MCF 10A (cell line): ENCODE measurements around the gene FRS3. TPM values are rescaled to one million over a fixed set of nuclear protein-coding genes. Genes with fewer than 3 reads are reported as not detected.
A peak's percentile ranks its signal among the peaks of the same experiment; 100 is the strongest.

ENCODE experiments used
- BruUV-seq: library from RNA; stranded (reverse); fragments of 400-500 nt; replicated peaks from 2 replicates; lab custom pipeline; 2021; lab: Mats Ljungman, UMichigan
- CTCF ChIA-PET: fragments of 300-600 bp; sonication (Branson Sonifier 250); formaldehyde crosslinking; extraction: SDS; loops from one replicate; lab custom pipeline; 2021; ENCODE audit warnings: antibody characterized with exemption, inconsistent platforms; lab: Yijun Ruan, JAX
- POLR2A ChIA-PET: fragments of 300-600, 350-650 bp; sonication (Branson Sonifier 250); formaldehyde crosslinking; extraction: SDS; loops from one replicate; lab custom pipeline; 2020; ENCODE audit warnings: antibody characterized with exemption, inconsistent platforms; lab: Yijun Ruan, JAX
- DNase-seq: peaks from one replicate; pipeline ENCODE4 v3.0.0-alpha.2; 2018; ENCODE audit not compliant: unreplicated experiment
- H3K27ac Mint-ChIP-seq: one replicate; pipeline ENCODE4 v1.8.0; 2022; ENCODE audit warnings: mild to moderate bottlenecking, low read depth, mixed read lengths; ENCODE audit not compliant: unreplicated experiment
- H3K27me3 Mint-ChIP-seq: one replicate; pipeline ENCODE4 v1.8.0; 2022; ENCODE audit warnings: mixed read lengths; ENCODE audit not compliant: insufficient read depth, unreplicated experiment
- H3K36me3 Mint-ChIP-seq: one replicate; pipeline ENCODE4 v1.8.0; 2022; ENCODE audit warnings: mild to moderate bottlenecking, moderate library complexity, mixed read lengths; ENCODE audit not compliant: insufficient read depth, unreplicated experiment
- H3K4me1 Mint-ChIP-seq: one replicate; pipeline ENCODE4 v1.8.0; 2022; ENCODE audit warnings: mixed read lengths; ENCODE audit not compliant: insufficient read depth, unreplicated experiment
- H3K4me3 Mint-ChIP-seq: one replicate; pipeline ENCODE4 v1.8.0; 2022; ENCODE audit warnings: mild to moderate bottlenecking, moderate library complexity, mixed read lengths; ENCODE audit not compliant: unreplicated experiment
- H3K9me3 Mint-ChIP-seq: one replicate; pipeline ENCODE4 v1.8.0; 2022; ENCODE audit warnings: mixed read lengths; ENCODE audit not compliant: unreplicated experiment
- intact Hi-C: fragments of 100-400 bp; cut with micrococcal nuclease; formaldehyde crosslinking; loops from 2 replicates; pipeline ENCODE4 v1.14.1; 2022
- total RNA-seq: library from RNA; stranded (reverse); gene quantifications from 2 replicates; pipeline ENCODE4 v1.2.3, GENCODE V29; 2022
- TF ChIP-seq, protein P1 (sequence below): fragments of 200-600 bp; IDR thresholded peaks from one replicate; pipeline ENCODE4 v1.8.0; 2022; ENCODE audit warnings: antibody characterized with exemption, mild to moderate bottlenecking; ENCODE audit not compliant: unreplicated experiment

Gene FRS3
- total RNA-seq, 1 experiment from 2014 or later, result 3.9 TPM

DNA sequence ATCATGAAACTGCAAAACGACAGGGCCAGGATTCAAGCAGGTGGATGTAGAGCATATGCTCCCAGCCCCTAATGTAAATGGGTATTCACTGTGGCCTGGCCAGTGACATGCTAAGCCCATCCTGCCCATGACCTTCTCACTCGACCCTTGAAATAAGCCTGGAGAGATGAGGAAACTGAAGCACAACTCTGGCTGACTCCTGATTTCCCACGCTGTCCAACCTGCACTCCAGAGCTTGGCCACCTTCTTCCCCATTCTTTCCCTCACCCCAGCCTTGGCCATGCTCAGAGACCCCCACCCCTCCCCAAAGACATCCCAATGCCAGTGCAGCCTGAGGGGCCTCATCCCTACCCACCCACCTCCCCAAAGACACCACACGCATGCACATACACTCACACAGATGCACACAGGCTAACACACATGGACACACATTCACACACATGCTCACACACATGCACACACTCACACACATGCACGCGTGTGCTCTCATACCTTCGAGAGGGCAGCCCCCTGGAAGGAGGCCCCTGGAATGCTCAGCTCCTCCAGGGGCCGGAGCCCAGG is 56.7 kb downstream of the FRS3 start:
- no peak for DNase-seq
- TF ChIP-seq, protein P1, sequence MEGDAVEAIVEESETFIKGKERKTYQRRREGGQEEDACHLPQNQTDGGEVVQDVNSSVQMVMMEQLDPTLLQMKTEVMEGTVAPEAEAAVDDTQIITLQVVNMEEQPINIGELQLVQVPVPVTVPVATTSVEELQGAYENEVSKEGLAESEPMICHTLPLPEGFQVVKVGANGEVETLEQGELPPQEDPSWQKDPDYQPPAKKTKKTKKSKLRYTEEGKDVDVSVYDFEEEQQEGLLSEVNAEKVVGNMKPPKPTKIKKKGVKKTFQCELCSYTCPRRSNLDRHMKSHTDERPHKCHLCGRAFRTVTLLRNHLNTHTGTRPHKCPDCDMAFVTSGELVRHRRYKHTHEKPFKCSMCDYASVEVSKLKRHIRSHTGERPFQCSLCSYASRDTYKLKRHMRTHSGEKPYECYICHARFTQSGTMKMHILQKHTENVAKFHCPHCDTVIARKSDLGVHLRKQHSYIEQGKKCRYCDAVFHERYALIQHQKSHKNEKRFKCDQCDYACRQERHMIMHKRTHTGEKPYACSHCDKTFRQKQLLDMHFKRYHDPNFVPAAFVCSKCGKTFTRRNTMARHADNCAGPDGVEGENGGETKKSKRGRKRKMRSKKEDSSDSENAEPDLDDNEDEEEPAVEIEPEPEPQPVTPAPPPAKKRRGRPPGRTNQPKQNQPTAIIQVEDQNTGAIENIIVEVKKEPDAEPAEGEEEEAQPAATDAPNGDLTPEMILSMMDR, result no peak
- no peaks in the 10 kb centered on the region for H3K27me3 Mint-ChIP-seq
- peaks cover 41% of the 10 kb centered on the region for H3K4me1 Mint-ChIP-seq
- ChIA-PET POLR2A (interaction anchor here (0.6 to 4.7 kb wide), 9 partner anchors 9 to 729 kb away, joined by 3 to 52 read pairs (median 5); no protein-coding TSS in a partner anchor), CTCF (interaction anchor here (0.7 to 1.8 kb wide), 3 partner anchors 18 to 355 kb away, joined by 3 to 6 read pairs (median 4); no protein-coding TSS in a partner anchor)
- H3K4me3 Mint-ChIP-seq, result peak overlapping the region; percentile 54
- H3K9me3 Mint-ChIP-seq, result no peaks in the 10 kb centered on the region
- intact Hi-C loops, result no loop called here
- H3K36me3 Mint-ChIP-seq, result peaks cover 6% of the 10 kb centered on the region
- H3K27ac Mint-ChIP-seq, result peak overlapping the region; percentile 94
- no TSS peak for BruUV-seq

DNA sequence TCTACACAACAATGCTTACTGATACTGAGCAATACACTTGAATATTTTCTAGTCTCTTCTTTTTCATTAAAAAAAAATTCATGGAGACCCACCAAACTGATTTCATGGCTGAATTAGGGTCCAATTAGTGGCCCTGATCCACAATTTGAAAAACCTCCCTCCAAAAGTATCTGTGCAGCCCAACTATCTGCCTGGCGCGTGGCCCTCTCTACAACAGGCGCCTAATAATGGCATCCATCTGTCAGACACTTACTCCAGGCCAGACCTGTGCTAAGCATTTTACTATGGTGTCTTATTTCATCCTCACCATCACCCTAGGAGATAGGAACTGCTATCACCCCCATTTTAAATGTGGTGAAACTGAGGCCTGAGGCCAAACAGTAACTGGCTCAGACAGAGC is 58.3 kb downstream of the FRS3 start:
- POLR2A ChIA-PET, result interaction anchor here (3.2 to 4.7 kb wide), 2 partner anchors 8 to 13 kb away, joined by 41 to 52 read pairs; no protein-coding TSS in a partner anchor
- CTCF ChIA-PET, result interaction anchor here (0.8 to 1.3 kb wide), 2 partner anchors 36 to 54 kb away, joined by 3 read pairs; no protein-coding TSS in a partner anchor
- peaks cover 46% of the 10 kb centered on the region for H3K4me1 Mint-ChIP-seq
- no peak overlapping the region for H3K4me3 Mint-ChIP-seq
- no peak for DNase-seq
- intact Hi-C loops, result no loop called here
- BruUV-seq, result no TSS peak
- H3K27me3 Mint-ChIP-seq, result no peaks in the 10 kb centered on the region
- TF ChIP-seq, protein P1, result no peak
- peaks cover 6% of the 10 kb centered on the region for H3K36me3 Mint-ChIP-seq
- peak overlapping the region; percentile 51 for H3K27ac Mint-ChIP-seq
- H3K9me3 Mint-ChIP-seq, result no peaks in the 10 kb centered on the region

DNA sequence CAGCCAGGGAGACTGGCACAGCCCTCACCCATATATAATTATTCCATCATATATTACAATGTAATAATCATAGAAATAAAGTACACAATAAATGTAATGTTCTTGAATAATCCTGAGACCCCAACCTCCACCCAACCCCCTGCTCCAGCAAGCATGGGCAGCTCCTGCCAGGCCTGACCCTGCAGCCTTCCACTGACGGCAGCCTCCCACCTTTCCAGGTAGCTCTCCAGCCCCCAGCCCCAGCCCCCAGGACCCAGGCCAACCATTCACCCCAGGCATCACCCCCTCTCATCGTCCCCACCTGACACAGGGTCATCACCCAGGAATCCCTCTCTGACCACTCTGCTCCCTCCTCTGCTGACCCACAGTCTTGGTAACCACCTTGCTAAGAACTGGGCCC is 58.9 kb downstream of the FRS3 start:
- Mint-ChIP-seq H3K27me3 (no peaks in the 10 kb centered on the region), H3K4me3 (no peak overlapping the region), H3K27ac (no peak overlapping the region), H3K36me3 (peaks cover 6% of the 10 kb centered on the region), H3K9me3 (no peaks in the 10 kb centered on the region), H3K4me1 (peaks cover 52% of the 10 kb centered on the region)
- ChIA-PET POLR2A (interaction anchor here (1.4 to 9.4 kb wide), 2 partner anchors 13 to 67 kb away, joined by 3 to 98 read pairs; partner anchors contain the start of genes TFEB and TOMM6), CTCF (interaction anchor here (1.3 kb wide), 1 partner anchor 55 kb away, joined by 3 read pairs; no protein-coding TSS in a partner anchor)
- no TSS peak for BruUV-seq
- TF ChIP-seq, protein P1, result no peak
- no peak for DNase-seq
- intact Hi-C loops, result no loop called here

DNA sequence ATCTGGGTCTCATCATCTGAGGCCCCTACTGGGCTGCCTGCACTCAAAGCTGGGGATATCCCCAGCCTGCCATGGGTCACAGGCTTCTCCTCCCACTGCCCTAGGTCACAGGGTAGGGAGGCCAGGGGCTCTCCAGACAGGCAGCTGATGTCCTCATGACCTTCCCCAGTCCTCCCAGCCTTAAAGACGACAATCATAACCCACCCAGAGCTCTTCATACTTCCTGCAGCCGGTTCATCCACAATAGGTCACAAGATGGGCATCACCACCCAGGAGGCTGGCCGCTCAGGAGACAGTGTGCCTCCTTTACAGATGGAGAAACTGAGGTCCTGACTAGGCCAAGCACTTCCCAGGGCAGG is 59.5 kb downstream of the FRS3 start:
- intact Hi-C loops, result no loop called here
- Mint-ChIP-seq H3K4me3 (no peak overlapping the region), H3K27ac (no peak overlapping the region), H3K9me3 (no peaks in the 10 kb centered on the region), H3K4me1 (peaks cover 50% of the 10 kb centered on the region), H3K27me3 (no peaks in the 10 kb centered on the region), H3K36me3 (peaks cover 6% of the 10 kb centered on the region)
- DNase-seq, result no peak
- TF ChIP-seq, protein P1, result no peak
- no TSS peak for BruUV-seq
- ChIA-PET POLR2A (interaction anchor here (1.4 to 9.4 kb wide), 3 partner anchors 14 to 67 kb away, joined by 3 to 98 read pairs (median 4); partner anchors contain the start of genes TFEB and TOMM6), CTCF (interaction anchor here (0.6 to 1.0 kb wide), 3 partner anchors 15 to 36 kb away, joined by 3 to 4 read pairs (median 4); partner anchors contain the start of gene TFEB)
